ENCODE data around the gene NSMF. TPM values are rescaled to one million over a fixed set of nuclear protein-coding genes. Genes with fewer than 3 reads are reported as not detected.

The NSMF gene
- total RNA-seq, result 100 to 1,000 TPM in 1 of 3 donors, 10 to 100 TPM in 2; 78.1 to 111 (median 87.8) TPM
- 19.5 TPM for total RNA-seq (2013)

DNA sequence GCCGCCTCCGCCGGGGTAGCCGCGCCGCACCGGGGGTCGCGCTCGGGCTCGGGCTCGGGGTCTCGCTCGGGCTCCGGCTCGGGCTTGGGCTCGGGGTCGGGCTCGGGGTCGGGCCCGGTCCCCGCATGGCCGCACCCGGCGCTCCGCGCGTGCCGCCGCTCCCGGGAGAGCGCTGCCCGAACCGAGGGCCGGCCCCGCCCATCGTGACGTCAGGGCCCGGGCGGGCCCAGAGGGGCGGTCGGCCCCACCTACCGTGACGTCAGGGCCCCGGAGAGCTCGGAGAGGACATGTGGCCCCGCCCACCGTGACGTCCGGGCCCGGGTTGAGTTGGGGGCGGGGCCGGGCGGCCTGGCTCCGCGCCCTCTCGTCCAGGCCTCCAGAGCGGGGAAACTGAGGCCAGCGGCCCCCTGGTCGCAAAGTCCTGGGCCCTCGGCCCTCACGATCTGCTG, at the start of gene NSMF:
Gene NSMF, minus strand, starts transcription at position 183 of the 449 bp plus-strand sequence. CDS start 232 bp downstream, outside the sequence.
- Mint-ChIP-seq H3K4me1 (peaks cover 0 to 46% of the 10 kb centered on the region in 2 donors), H3K36me3 (no peaks in the 10 kb centered on the region), H3K4me3 (peak within 1 kb of the TSS; percentile 63), H3K27ac (peak within 1 kb of the TSS; percentile 64 to 78), H3K9me3 (no peaks in the 10 kb centered on the region), H3K27me3 (ENCODE audit: low read depth in 2 of 2) (no peaks in the 10 kb centered on the region)
- peaks cover 2% of the 10 kb centered on the region for H3K36me3 ChIP-seq (ENCODE audit: control insufficient read depth, insufficient read depth, low read length)
- peak; percentile 98 to 99 for DNase-seq
- peak within 1 kb of the TSS; percentile 51 for H3K4me3 ChIP-seq (ENCODE audit: low read length)
- TF ChIP-seq, protein P1, sequence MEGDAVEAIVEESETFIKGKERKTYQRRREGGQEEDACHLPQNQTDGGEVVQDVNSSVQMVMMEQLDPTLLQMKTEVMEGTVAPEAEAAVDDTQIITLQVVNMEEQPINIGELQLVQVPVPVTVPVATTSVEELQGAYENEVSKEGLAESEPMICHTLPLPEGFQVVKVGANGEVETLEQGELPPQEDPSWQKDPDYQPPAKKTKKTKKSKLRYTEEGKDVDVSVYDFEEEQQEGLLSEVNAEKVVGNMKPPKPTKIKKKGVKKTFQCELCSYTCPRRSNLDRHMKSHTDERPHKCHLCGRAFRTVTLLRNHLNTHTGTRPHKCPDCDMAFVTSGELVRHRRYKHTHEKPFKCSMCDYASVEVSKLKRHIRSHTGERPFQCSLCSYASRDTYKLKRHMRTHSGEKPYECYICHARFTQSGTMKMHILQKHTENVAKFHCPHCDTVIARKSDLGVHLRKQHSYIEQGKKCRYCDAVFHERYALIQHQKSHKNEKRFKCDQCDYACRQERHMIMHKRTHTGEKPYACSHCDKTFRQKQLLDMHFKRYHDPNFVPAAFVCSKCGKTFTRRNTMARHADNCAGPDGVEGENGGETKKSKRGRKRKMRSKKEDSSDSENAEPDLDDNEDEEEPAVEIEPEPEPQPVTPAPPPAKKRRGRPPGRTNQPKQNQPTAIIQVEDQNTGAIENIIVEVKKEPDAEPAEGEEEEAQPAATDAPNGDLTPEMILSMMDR (IDR thresholded peaks at IDR 0.05), result no peak
- peak; percentile 72 to 89 (median 75) for ATAC-seq
- H3K27ac ChIP-seq (ENCODE audit: low read length), result peak within 1 kb of the TSS; percentile 86
- intact Hi-C loops (cut with micrococcal nuclease), result no loop called here
- WGBS (ENCODE audit: insufficient coverage), result under 1% methylated on average over 62 of the region's 62 CpGs
- H3K4me1 ChIP-seq (ENCODE audit: control insufficient read depth, insufficient read depth, low read length), result peaks cover 64% of the 10 kb centered on the region
- no peaks in the 10 kb centered on the region for H3K9me3 ChIP-seq (ENCODE audit: control insufficient read depth, insufficient read depth, low read length)
- no peaks in the 10 kb centered on the region for H3K27me3 ChIP-seq (ENCODE audit: control insufficient read depth, insufficient read depth, low read length)

- no peaks in the 10 kb centered on the region for H3K9me3 Mint-ChIP-seq
- H3K4me3 ChIP-seq (ENCODE audit: low read length), result no peak overlapping the region
- peaks cover 12 to 14% of the 10 kb centered on the region in 2 donors for H3K4me1 Mint-ChIP-seq
- H3K36me3 Mint-ChIP-seq, result no peaks in the 10 kb centered on the region
- ATAC-seq, result no peak
- intact Hi-C loops (cut with micrococcal nuclease), result no loop called here
- no peak for DNase-seq
- TF ChIP-seq, protein P1 (IDR thresholded peaks at IDR 0.05), result no peak
- no peak overlapping the region for H3K4me3 Mint-ChIP-seq
- H3K27me3 ChIP-seq (ENCODE audit: control insufficient read depth, insufficient read depth, low read length), result no peaks in the 10 kb centered on the region
- no peaks in the 10 kb centered on the region for H3K27me3 Mint-ChIP-seq (ENCODE audit: low read depth in 2 of 2)
- H3K36me3 ChIP-seq (ENCODE audit: control insufficient read depth, insufficient read depth, low read length), result no peaks in the 10 kb centered on the region
- no peaks in the 10 kb centered on the region for H3K4me1 ChIP-seq (ENCODE audit: control insufficient read depth, insufficient read depth, low read length)
- no peak overlapping the region for H3K27ac ChIP-seq (ENCODE audit: low read length)
- no peak overlapping the region for H3K27ac Mint-ChIP-seq
- 94% methylated on average over 26 of the region's 26 CpGs for WGBS (ENCODE audit: insufficient coverage)
- H3K9me3 ChIP-seq (ENCODE audit: control insufficient read depth, insufficient read depth, low read length), result no peaks in the 10 kb centered on the region
Measured at GRCh38 chr9:137506702-137507171, 47.6 kb upstream of the NSMF start.

GRCh38 chr9:137506274-137506673, 47.1 kb upstream of the NSMF start:
- Mint-ChIP-seq H3K4me3 (no peak overlapping the region), H3K36me3 (no peaks in the 10 kb centered on the region)
- intact Hi-C loops (cut with micrococcal nuclease), result no loop called here

More at GRCh38 chr9:137506274-137506673, 47.1 kb upstream of the NSMF start:
- H3K9me3 Mint-ChIP-seq, result no peaks in the 10 kb centered on the region
- DNase-seq (no peak), ATAC-seq (no peak)
- Histone ChIP-seq H3K4me3 (ENCODE audit: low read length) (no peak overlapping the region), H3K9me3 (ENCODE audit: control insufficient read depth, insufficient read depth, low read length) (no peaks in the 10 kb centered on the region), H3K36me3 (ENCODE audit: control insufficient read depth, insufficient read depth, low read length) (no peaks in the 10 kb centered on the region), H3K27ac (ENCODE audit: low read length) (no peak overlapping the region), H3K27me3 (ENCODE audit: control insufficient read depth, insufficient read depth, low read length) (no peaks in the 10 kb centered on the region), H3K4me1 (ENCODE audit: control insufficient read depth, insufficient read depth, low read length) (no peaks in the 10 kb centered on the region)
- H3K4me1 Mint-ChIP-seq, result peaks cover 12 to 17% of the 10 kb centered on the region in 2 donors
- 94% methylated on average over 15 of the region's 15 CpGs for WGBS (ENCODE audit: insufficient coverage)
- no peak overlapping the region for H3K27ac Mint-ChIP-seq
- TF ChIP-seq, protein P1 (IDR thresholded peaks at IDR 0.05), result no peak
- no peaks in the 10 kb centered on the region for H3K27me3 Mint-ChIP-seq (ENCODE audit: low read depth in 2 of 2)
